GM19467 (cell line): Measurements from ENCODE around the gene ATG12.
"Not testable (repeated sequence)": the region's sequence is repeated elsewhere in the genome, so short reads cannot be mapped to it uniquely, and the experiment has no call there.

Experiments
- ATAC-seq: cut with Tn5 transposase; IDR thresholded peaks from one replicate; pipeline ENCODE4 v1.9.1; 2021; ENCODE audit warnings: mild to moderate bottlenecking, moderate library complexity; ENCODE audit not compliant: unreplicated experiment

The ATG12 gene

DNA sequence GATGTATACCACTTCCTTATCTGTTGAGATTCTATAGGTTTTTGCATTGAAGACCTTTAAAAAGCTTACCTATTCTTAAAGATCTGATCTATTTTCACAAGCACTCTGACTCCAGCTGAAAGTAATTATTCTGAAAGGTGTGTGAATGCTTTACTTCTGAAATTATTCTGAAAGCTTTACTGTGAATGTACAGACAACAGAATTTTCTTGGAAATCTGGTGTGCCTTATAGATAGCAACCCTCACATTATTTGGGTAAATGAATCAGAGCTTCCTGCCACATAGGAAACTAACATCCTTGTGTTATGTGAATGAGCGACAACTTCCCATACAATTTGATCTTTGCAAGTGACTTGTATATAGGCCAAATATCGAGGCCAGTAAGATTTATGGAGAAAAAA, 31.4 kb downstream of the ATG12 start:
- no peak for ATAC-seq

DNA sequence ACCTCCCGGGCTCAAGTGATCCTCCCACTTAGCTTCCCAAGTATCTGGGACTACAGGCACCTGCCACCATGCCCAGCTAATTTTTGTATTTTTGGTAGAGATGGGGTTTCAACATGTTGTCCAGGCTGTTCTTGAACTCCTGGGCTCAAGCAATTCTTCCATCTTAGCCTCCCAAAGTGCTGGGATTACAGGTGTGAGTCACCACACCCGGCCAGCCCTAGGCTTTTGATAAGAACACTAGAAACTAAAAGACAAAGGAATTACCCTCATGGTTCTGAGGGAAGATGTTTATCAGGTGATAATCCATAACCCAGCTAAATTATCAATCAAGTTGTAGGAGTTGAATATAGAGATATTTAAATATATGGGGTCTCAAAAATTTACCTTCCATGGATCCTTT, 33.3 kb downstream of the ATG12 start:
- ATAC-seq, result not testable (repeated sequence)

DNA sequence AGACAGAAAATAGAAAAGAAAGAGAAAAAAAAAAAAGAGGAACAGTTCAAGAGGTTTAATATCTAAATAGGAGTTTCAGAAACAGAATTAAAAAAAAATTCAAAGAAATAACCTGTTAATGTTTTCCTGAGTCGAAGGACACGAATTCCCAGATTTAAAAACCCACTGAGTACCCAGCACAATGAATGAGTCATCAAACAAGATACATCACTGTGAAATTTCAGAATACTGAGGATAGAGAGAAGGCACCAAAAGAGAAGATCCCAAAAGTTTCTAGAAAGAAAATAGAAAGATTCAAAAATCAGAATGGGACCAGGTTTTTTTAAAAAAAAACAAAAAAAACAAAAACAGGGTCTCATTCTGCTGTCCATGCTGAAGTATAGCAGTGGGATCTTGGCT, 33.7 kb downstream of the ATG12 start:
- ATAC-seq, result no peak

DNA sequence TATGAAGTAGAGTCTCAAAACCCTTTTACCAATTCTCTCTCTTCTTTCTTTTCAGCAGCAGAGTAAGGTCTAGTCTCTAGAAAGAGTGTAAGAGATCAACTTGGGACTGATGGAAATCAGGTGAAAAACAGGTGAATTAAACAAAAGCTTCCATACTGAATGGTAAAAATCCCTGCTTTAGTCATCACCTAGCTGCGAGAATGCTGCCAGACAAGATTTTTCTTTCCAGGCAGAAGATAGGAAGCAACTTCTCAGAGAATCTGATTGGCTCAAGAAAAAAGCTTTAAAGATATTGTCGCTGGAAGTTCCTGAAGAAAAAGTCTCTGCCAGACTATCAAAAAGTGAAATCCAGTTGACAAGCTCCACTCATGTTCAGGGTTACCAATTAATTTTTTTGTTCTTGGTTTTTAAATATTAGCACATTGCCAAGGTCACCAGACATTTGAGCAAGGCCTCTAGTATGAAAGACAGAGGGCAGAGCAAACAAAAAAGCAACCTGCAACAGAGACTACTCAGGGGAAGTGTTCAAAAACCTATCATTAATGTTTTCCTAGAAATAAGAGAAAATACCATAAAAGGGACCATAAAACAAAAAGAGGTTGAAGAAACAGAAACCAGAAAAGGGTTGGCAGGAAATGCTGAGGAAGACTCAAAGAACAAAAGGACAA, 34.2 kb downstream of the ATG12 start:
- no peak for ATAC-seq

DNA sequence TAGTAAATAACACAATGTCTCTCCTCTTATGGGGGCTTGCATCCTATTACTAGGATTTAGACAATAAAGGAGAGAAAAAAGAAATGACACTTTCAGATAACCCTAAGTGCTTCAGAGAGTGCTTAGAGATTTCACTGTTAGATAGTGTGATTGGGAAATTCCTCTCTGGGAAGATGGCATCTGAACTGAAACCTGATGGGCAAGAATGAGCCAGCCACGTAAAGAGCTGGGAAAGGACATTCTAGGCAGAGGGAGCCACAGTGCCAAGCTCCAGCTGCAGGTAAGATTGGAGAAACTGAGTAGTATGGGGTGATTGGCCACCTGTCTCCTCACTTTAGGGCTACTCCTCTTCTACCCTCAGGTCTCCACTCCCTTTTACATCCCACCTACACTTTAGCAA, 39.4 kb downstream of the ATG12 start:
- no peak for ATAC-seq

DNA sequence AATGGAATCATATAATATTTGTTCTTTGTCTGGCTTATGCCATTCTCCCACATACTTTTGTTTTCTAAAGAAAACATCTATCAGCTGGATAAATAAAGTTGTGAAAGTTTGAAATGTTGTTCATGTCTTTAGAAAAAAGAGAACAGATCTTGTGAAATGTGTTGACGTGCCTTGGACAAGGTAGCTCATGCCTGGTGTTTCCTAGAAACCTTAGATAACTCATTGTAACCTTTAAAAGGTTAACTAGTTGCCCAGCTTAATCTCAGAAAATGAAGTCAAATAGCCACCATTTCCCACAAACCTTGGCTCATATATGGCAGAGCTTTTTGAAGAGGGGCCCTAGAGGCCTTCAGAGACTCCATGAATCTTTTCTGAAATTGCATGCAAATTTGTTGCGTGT, 40.2 kb downstream of the ATG12 start:
- no peak for ATAC-seq

DNA sequence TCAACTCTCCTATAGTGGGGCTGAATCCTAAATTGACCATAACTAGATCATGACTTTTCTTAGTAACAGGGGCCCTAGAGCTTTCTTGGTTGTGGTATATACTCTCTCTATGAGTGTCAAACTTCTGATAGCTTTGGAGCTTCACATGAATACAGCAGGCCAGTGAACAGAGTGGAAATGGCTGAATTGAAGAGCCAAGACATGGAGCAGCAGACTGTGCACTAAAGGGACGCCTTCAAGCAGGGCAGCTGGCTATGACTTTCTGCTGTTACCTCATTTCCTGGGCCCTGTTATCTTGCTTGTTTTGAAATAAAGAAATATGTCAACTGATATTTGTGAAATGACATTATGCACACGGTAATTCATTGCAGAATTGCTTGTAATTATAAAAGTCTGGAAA, 41.3 kb downstream of the ATG12 start:
- no peak for ATAC-seq

DNA sequence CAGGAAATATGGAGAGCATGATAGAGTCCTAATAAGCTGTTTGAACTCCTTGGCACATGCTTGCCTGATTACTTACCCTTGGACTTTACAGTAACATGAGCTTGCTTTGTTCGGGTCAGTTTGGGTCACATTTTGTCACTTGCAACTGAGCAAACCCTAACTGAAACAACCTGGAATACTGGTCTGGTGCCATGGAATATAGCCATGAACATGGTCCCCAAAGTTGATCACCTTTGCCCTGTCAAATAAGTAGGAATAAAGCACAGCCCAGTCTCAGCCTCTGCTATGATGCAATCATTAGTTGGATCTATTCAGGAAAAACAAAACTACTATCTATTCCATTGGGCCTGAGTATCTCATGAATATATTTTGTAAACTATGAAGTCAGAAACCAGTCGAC, 43.1 kb downstream of the ATG12 start:
- ATAC-seq, result no peak

DNA sequence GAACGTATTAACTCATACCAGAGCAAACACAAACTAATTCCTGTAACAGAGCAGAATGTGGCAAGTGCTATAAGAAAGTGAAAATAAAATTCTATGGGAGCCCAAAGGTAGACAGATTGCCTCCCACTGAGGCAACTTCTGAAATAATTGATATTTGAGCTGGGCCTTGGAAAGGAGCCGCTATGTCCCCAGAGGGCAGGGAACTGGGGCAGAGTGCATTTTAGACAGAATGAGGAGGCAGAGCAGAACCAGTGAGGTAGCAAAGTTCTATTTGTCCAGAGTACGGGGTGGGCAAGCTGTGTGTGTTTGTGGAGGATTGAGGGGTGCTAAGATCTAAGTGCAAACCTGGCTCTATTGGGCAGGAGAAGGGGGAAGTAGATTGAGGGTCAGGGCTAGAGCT, 44.7 kb downstream of the ATG12 start:
- no peak for ATAC-seq

DNA sequence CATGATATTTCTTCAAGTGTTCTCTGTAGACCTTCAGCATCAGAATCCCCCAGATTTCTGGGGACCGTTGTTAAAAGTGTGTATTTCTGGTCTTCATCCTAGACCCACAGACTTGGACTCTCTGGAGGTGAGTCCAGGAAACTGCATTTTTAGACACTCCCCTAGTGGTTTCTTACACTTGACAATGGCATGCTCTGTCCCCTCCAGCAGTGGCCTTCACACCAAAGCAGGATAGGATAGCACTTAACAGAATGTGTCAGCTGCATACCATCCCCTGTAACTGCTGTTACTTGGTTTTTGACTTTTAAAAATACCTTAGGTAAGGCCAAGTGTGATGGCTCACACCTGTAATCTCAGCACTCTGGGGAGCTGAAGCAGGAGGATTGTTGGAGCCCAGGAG, 45.7 kb downstream of the ATG12 start:
- no peak for ATAC-seq

DNA sequence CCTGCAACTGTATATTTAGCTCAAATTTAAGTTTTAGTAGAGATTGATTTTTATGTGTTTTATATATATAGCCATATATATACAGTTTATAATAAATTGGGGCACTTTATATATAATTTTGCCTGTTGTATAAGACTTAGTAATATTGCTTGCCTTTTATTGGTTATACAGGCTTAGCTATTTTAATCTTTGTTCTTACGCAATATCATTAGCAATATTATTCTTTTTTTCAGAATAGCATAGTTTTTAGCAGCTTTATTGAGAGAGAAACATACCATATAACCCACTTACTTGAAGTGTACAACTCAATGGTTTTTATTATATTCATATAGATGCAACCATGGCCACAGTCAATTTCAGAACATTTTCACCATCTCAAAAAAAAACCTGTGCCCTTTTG, 52.9 kb downstream of the ATG12 start:
- ATAC-seq, result no peak

DNA sequence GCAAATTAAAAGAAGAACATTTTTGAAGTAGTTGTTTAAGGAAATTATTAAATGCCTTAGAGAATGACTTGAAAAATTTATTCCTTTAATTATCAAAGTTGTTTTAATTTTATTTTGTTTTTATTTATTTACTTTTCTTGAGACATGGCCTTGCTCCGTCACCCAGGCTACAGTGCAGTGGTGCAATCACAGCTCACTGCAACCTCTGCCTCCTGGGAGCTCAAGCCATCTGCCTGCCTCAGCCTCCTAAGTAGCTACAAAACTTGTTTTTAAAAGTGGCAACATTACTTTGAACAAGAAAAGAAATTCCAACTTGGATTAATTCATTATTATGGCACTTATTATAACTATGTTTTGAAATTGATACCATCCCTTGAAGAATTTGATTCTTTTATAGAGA, 53.9 kb downstream of the ATG12 start:
- ATAC-seq, result no peak

DNA sequence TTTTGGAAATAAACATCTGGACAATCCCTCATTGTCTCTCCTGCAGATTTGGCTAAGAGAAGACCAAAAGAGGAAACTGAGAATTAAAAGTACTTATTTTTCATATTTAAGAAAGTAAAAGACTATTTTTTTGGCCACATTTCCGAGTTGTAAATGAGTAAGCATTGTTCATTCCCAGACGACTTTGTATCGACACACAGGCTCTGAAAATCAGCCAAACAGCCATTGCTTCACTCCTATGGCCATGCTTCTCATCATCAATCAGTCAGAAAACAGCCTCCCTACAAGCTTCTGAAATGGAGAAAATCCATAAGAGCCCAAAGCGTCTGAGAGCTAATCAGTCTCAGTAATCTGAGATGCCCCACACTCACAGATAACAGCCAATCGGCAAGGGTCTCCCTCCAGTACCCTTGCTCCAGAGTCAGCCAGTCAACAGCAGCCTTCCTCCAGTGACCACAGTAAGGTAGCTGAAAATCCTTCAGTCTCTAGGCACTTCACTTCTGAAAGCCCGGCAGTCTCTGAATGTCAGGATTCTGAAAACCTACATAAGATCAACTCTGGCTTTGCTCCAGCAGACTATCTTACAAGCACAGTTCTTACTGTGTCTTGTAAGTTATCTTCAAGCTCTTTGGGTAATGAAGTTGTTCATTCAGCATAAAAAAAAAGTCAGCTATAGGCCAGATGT, 55.8 kb downstream of the ATG12 start:
- ATAC-seq, result no peak

DNA sequence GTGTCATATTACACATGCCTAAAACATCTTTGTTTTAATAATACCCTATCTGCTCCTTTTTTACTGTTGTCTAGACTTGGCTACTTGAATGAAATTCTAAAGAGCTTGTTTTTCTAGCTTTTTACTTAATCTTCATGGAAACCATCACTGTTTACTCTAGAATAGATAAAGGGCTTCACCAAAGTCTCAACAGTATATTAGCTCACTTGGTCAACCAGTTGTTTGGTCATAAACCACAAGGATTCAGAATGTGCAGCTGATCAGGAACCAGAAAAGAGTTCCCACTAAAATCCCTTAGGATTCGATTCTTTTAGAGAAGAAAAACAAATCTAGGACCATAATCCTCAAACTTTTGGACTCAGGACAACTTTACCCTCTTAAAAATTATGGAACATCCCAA, 62.9 kb downstream of the ATG12 start:
- ATAC-seq, result no peak
